ENCODE data around the gene CEMP1.
A peak's percentile ranks its signal among the peaks of the same experiment; 100 is the strongest.

The CEMP1 gene

GRCh38 chr16:2524339-2524938 is 6.8 kb downstream of the CEMP1 start:
- H3K4me3 ChIP-seq (ENCODE audit: control insufficient read depth, low read depth, low read length): no peak overlapping the region
- TF ChIP-seq CTCF (IDR thresholded peaks at IDR 0.05; ENCODE audit: control insufficient read depth, insufficient read depth, low read depth, low read length, missing control alignments): no peak
- DNase-seq (ENCODE audit: low read depth): no peak

- H3K4me3 ChIP-seq (ENCODE audit: control insufficient read depth, low read depth, low read length): no peak overlapping the region
- TF ChIP-seq CTCF (IDR thresholded peaks at IDR 0.05; ENCODE audit: control insufficient read depth, insufficient read depth, low read depth, low read length, missing control alignments): no peak
- DNase-seq (ENCODE audit: low read depth): no peak
Observed at GRCh38 chr16:2523801-2524231, 7.4 kb downstream of the CEMP1 start.

GRCh38 chr16:2520784-2521531 is 10.2 kb downstream of the CEMP1 start:
- no peak for TF ChIP-seq CTCF (IDR thresholded peaks at IDR 0.05; ENCODE audit: control insufficient read depth, insufficient read depth, low read depth, low read length, missing control alignments)

GRCh38 chr16:2520097-2520783 is 11.0 kb downstream of the CEMP1 start, which contains the start of gene AMDHD2:
TSS of gene AMDHD2 (plus strand) at chr16:2520371. CDS start at chr16:2520459, 88 bp downstream.
- peak within 1 kb of the TSS; percentile 67 for H3K4me3 ChIP-seq (ENCODE audit: control insufficient read depth, low read depth, low read length)
- DNase-seq (ENCODE audit: low read depth): no peak
- TF ChIP-seq CTCF (IDR thresholded peaks at IDR 0.05; ENCODE audit: control insufficient read depth, insufficient read depth, low read depth, low read length, missing control alignments): no peak

More at GRCh38 chr16:2520784-2521531, 10.2 kb downstream of the CEMP1 start:
- no peak for DNase-seq (ENCODE audit: low read depth)
- peak overlapping the region; percentile 67 for H3K4me3 ChIP-seq (ENCODE audit: control insufficient read depth, low read depth, low read length)

- DNase-seq (ENCODE audit: low read depth): no peak
- TF ChIP-seq CTCF (IDR thresholded peaks at IDR 0.05; ENCODE audit: control insufficient read depth, insufficient read depth, low read depth, low read length, missing control alignments): no peak
- H3K4me3 ChIP-seq (ENCODE audit: control insufficient read depth, low read depth, low read length): no peak overlapping the region
Observed at GRCh38 chr16:2519711-2520080, 11.5 kb downstream of the CEMP1 start.

- H3K4me3 ChIP-seq (ENCODE audit: control insufficient read depth, low read depth, low read length): no peak overlapping the region
- no peak for DNase-seq (ENCODE audit: low read depth)
- no peak for TF ChIP-seq CTCF (IDR thresholded peaks at IDR 0.05; ENCODE audit: control insufficient read depth, insufficient read depth, low read depth, low read length, missing control alignments)
Observed at GRCh38 chr16:2518823-2519710, 12.1 kb downstream of the CEMP1 start.
